ENCODE data around the gene WFDC2. TPM values are rescaled to one million over a fixed set of nuclear protein-coding genes. Genes with fewer than 3 reads are reported as not detected.

WFDC2 gene
- total and polyA plus RNA-seq, 2 donors (not counting 3 experiments of a cell fraction or from before 2014, with no cell fraction given), result not detected

DNA sequence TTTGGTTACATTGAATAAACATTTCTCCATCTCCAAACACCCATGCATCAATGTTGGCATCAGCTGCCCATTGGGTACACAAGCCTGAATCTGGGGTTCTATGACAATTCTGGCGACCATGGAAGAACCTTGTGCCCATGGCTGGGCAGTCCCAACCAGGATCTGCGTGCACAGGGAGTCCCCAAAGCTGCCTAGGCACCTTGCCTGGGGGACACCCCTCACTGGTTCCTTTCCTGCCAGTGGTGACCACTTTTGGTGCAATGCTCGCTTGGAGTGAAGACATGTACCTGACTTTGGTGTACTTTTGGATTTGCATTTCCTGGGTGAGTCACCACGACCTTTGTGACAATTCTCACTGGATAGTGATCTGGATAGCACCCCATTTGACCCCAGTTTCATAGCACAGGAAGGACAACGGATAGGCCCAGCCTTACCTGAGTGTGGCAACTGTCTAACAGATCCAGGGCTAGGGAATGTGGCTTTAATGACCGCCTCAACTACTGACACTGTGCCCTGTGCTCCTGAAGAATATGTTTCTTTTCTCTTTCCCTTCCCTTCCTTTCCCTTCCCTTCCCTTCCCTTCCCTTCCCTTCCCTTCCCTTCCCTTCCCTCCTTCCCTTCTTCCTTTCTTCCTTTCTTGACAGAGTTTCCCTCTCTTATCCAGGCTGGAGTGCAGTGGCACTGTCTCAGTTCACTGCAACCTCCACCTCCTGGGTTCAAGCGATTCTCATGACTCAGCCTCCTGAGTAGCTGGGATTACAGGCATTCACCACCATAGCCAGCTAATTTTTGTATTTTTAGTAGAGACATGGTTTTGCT is 38.7 kb downstream of the WFDC2 start:
- DNase-seq (ENCODE audit: low read depth, low spot score), result no peak
- Histone ChIP-seq H3K4me3 (replicated peaks in 1 of 3; ENCODE audit: insufficient read depth in 1 of 3, low read depth in 1 of 3, low read length in 3 of 3) (no peak overlapping the region), H3K4me2 (ENCODE audit: insufficient read depth, low read length) (no peak overlapping the region), H3K27ac (ENCODE audit: insufficient read depth, low read depth, low read length) (no peak overlapping the region), H3K79me2 (ENCODE audit: control insufficient read depth, insufficient read depth, low read length) (no peaks in the 10 kb centered on the region), H3K9ac (replicated peaks; ENCODE audit: extremely low read depth, insufficient read depth, low read length) (no peak overlapping the region), H3K36me3 (ENCODE audit: control insufficient read depth in 2 of 2, extremely low read depth in 1 of 2, insufficient read depth in 2 of 2, low read length in 2 of 2) (no peaks in the 10 kb centered on the region), H3K9me1 (replicated peaks; ENCODE audit: control insufficient read depth, extremely low read depth, insufficient read depth, low read length) (no peaks in the 10 kb centered on the region), H2AFZ (ENCODE audit: low read depth, low read length) (no peak overlapping the region), H3K27me3 (ENCODE audit: control insufficient read depth in 2 of 2, insufficient read depth in 2 of 2, low read length in 2 of 2) (no peaks in the 10 kb centered on the region), H3K4me1 (ENCODE audit: control insufficient read depth, extremely low read depth, insufficient read depth, low read length) (no peaks in the 10 kb centered on the region), H4K20me1 (replicated peaks; ENCODE audit: control insufficient read depth, extremely low read depth, insufficient read depth, low read length) (no peaks in the 10 kb centered on the region), H3K9me3 (replicated peaks; ENCODE audit: control insufficient read depth, insufficient read depth, low read length) (no peaks in the 10 kb centered on the region)
- no TSS peak for BruUV-seq (replicated peaks)
- intact Hi-C loops (cut with micrococcal nuclease), result no loop called here
- ChIA-PET CTCF (no interaction called here), POLR2A (no interaction called here)
- TF ChIP-seq EZH2 (IDR thresholded peaks at IDR 0.05; ENCODE audit: borderline replicate concordance, low read depth, low read length, severe bottlenecking) (no peak), GATA2 (IDR thresholded peaks at IDR 0.05; ENCODE audit: insufficient read depth, insufficient read length, low read depth, low read length) (no peak), POLR2AphosphoS5 (IDR thresholded peaks at IDR 0.05; ENCODE audit: insufficient read depth, low read depth, low read length) (no peak), MYC (IDR thresholded peaks at IDR 0.05; ENCODE audit: low read depth, low read length) (no peak), JUN (IDR thresholded peaks at IDR 0.05; ENCODE audit: borderline replicate concordance, insufficient read depth, insufficient read length, low read depth) (no peak), FOS (IDR thresholded peaks at IDR 0.05; ENCODE audit: borderline replicate concordance, insufficient read depth, low read length) (no peak), POLR2A (IDR thresholded peaks at IDR 0.05; ENCODE audit: low read depth, low read length) (no peak)
- TF ChIP-seq, protein P1, sequence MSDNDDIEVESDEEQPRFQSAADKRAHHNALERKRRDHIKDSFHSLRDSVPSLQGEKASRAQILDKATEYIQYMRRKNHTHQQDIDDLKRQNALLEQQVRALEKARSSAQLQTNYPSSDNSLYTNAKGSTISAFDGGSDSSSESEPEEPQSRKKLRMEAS (IDR thresholded peaks at IDR 0.05; ENCODE audit: insufficient read depth, insufficient read length), result no peak
- TF ChIP-seq, protein P2, sequence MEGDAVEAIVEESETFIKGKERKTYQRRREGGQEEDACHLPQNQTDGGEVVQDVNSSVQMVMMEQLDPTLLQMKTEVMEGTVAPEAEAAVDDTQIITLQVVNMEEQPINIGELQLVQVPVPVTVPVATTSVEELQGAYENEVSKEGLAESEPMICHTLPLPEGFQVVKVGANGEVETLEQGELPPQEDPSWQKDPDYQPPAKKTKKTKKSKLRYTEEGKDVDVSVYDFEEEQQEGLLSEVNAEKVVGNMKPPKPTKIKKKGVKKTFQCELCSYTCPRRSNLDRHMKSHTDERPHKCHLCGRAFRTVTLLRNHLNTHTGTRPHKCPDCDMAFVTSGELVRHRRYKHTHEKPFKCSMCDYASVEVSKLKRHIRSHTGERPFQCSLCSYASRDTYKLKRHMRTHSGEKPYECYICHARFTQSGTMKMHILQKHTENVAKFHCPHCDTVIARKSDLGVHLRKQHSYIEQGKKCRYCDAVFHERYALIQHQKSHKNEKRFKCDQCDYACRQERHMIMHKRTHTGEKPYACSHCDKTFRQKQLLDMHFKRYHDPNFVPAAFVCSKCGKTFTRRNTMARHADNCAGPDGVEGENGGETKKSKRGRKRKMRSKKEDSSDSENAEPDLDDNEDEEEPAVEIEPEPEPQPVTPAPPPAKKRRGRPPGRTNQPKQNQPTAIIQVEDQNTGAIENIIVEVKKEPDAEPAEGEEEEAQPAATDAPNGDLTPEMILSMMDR (IDR thresholded peaks at IDR 0.05; ENCODE audit: extremely low read depth in 1 of 2, insufficient read depth in 1 of 2, low read depth in 1 of 2, low read length in 2 of 2), result no peak
- dilution Hi-C loops (cut with MboI; ENCODE audit: extremely low pct_ligation_motif_present, low sequenced_read_pairs), result no loop called here
- FAIRE-seq, result no peak

All from endothelial cell of umbilical vein (primary cell).